HG03460 (cell line): Measurements from ENCODE around the gene ICE2.
A peak's percentile ranks its signal among the peaks of the same experiment; 100 is the strongest.

Source experiments
- ATAC-seq: cut with Tn5 transposase; IDR thresholded peaks from one replicate; pipeline ENCODE4 v1.9.1; 2021; ENCODE audit not compliant: unreplicated experiment

ICE2 gene, protein sequence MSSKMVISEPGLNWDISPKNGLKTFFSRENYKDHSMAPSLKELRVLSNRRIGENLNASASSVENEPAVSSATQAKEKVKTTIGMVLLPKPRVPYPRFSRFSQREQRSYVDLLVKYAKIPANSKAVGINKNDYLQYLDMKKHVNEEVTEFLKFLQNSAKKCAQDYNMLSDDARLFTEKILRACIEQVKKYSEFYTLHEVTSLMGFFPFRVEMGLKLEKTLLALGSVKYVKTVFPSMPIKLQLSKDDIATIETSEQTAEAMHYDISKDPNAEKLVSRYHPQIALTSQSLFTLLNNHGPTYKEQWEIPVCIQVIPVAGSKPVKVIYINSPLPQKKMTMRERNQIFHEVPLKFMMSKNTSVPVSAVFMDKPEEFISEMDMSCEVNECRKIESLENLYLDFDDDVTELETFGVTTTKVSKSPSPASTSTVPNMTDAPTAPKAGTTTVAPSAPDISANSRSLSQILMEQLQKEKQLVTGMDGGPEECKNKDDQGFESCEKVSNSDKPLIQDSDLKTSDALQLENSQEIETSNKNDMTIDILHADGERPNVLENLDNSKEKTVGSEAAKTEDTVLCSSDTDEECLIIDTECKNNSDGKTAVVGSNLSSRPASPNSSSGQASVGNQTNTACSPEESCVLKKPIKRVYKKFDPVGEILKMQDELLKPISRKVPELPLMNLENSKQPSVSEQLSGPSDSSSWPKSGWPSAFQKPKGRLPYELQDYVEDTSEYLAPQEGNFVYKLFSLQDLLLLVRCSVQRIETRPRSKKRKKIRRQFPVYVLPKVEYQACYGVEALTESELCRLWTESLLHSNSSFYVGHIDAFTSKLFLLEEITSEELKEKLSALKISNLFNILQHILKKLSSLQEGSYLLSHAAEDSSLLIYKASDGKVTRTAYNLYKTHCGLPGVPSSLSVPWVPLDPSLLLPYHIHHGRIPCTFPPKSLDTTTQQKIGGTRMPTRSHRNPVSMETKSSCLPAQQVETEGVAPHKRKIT

DNA sequence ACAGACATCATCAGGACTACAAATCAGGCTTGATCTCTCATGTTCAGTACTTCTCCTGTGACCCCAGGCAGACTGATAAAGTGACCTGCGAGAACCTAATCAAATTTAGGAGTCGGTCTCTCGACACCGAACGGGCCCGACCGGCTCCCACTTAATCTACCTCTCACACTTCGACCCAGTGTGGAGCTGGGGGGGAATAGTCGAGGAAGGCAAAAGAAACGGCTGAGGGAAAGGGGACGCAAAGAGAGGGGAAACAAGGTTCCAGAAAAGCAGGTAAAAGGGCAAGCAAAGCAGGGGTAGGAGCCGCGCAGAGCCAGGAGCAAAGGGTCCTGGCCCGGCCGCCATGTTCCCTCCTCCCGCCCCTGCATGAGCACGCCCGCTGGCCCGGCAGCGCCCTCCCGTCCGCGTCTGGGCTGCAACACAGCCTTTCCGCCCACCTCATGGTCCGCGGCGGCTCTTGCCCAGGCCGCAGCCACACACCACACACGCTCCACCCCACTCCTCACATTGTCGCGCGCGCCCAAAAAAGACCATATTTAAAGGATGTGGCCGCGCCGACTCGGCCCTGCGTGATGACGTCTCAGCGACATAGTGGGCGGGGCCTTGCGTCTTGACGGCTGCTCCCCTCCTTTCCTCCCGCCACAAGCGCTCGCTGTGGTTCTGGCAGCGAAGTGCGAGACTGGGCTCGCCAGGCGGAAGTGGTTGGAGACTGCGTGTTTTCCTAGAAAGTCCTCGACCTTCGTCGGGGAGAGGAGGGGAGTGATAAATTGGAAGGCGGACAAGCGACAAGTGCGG lies at the start of gene ICE2:
Gene ICE2 (minus strand): TSS at position 577 of the 795 bp plus-strand sequence. CDS start 1,165 bp downstream, outside the sequence.
- ATAC-seq: peak; percentile 86

DNA sequence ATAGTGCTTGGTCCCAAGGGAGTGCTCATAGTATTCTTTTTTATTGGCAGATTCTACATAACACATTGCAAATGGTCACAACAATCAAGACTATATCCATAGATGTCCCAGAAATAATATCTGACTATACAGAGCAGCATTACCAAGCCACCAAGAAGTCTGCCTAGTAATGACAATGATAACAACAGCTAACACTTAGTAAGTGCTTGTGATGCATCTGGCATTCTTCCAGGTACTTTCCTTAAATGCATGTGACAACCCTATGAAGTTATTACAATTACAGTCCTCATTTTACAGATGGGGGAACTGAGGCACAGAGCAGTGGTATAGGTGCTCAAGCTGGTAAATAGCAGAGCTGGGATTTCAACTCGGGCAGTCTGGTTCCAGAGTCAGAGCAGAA lies 49.6 kb upstream of the ICE2 start:
- ATAC-seq: no peak

- no peak for ATAC-seq
Measured at GRCh38 chr15:60527456-60527855, 48.5 kb upstream of the ICE2 start.

- ATAC-seq: no peak
Measured at GRCh38 chr15:60526127-60526616, 47.2 kb upstream of the ICE2 start.

DNA sequence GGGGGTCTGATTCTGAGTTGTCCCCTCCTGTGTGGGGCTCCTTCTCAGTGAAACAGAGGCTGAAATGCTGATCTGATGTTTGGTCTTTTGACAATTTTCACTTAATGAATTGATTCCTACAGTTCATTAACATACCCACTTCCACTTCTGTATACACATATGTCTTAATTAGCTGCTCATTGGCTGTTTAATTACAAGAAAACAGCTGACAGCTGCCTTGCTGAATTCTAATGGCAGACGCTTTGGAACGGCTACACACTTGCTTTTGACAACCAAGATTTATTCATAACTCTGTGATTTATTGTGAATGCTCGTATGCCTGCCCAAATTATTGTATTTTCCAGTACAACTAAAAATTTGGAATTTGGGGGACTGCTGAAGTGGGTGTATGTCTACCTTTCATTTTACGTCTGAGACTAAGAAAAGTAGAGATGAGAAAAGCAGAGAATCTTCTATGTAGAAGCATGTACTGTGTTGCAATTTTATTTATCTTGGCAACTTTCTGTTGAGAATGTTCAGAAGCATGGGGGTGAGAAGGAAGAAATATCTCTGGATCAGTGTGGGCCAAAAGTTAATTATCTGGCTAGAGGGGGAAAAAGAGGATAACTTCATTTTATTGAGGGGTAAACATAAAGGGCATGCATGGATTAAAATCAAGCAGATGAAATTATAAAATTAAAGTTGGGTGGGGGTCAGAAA lies 46.5 kb upstream of the ICE2 start:
- ATAC-seq: no peak

DNA sequence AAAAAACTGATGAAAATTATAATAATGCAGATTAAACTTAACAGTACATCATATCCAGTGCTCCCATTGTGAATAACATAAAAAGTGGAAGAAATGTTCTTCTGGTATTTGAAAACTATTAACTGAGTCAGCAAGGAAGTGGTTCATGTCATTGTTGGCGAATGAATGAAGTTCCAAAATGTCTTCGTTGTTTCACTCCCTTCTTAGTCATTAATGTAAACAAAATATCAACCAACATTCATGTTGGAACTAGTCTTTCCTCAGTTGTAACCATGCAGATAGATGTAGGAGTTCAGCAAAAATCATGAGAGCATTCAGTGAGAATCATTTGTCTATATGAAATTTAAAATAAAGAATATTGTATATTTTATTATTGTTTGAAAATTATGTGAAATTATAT lies 44.1 kb upstream of the ICE2 start:
- no peak for ATAC-seq

GRCh38 chr15:60520825-60521368 lies 42.0 kb upstream of the ICE2 start:
- peak; percentile 75 for ATAC-seq

DNA sequence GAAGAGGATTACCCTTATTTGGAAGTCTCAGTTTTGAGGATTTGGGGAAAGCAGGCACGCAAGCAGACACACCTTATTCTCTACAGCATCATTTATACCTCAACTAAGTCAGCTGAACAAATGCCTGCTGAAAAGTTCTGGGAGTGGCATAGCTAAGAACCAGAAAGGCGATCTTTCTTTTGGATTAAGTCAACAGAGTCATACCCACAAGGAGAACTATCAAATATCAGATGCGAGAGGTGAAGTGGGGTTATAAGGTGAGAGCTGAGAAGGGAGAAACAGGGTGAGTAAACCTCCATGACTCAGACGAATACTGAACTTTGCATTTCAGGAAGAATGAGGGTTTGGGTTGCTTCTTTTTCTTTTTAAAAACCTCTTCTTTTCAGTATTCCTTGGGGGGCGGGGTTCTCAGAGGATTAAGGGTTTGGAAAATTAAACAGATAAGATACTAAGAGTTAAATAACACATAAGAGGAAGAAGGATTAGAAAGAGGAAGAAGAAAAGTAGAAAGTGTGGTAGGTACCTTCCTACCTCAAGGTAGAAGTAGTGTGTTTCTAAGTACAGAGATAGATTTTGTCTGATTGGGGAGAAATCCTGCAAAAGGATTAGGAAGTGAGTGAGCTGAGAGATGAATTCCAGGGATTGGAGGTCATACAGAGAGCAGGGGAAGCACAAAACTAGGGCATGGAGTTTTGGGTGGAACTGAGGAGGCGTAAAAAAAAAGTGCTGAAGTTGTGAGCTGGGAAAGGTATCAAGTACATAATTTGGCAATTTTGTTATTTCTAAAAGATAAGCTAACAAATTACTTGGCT lies 41.3 kb upstream of the ICE2 start:
- no peak for ATAC-seq

- ATAC-seq: no peak
Measured at GRCh38 chr15:60519218-60519617, 40.3 kb upstream of the ICE2 start.

DNA sequence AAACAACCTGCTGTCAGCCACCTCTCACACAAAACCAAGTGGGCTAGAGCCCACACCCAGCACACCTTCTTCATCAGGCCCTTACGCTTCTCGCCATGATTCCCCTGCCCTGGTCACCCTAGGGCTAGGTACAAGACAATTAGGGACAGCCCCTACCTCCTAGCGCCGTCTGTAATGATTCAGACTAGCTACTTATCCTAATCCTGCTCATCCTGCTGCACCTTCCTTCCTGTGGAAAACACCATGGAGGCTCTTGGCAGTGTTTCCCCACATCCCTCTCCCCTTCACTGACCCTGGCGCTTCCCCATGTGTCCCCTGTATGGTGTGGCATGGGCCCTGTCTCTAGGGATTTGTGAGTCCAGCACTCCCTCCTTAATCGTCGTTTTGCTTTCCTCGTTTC lies 39.6 kb upstream of the ICE2 start:
- no peak for ATAC-seq

DNA sequence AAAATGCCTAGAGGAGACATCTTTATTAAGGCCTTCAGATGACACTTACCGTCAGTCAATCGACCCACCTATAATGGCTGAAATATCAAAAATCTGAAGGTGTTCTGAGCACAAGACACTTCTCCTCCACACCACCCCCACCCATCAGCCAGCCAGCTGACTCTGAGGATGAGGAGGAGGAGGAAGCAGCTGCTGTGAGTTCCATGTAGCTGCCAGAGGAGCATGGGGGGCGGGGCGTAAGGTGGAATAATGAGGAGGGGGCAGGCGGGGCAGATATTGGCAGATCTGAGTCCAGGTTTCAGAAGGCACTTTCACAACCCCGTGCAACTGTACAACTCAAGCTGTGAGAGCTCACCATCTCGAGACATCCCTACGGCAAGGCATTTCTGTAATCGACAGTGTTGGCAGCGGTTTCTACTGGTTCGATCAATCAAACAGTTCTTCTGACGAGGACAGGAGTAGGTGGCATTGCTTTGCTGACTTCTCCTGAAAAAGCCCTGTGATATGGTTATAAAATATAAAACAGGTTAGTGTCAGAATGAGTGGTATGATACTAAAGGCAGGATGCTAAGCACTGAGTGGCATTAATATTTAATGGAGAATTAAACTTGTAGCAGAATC lies 35.4 kb upstream of the ICE2 start:
- no peak for ATAC-seq

DNA sequence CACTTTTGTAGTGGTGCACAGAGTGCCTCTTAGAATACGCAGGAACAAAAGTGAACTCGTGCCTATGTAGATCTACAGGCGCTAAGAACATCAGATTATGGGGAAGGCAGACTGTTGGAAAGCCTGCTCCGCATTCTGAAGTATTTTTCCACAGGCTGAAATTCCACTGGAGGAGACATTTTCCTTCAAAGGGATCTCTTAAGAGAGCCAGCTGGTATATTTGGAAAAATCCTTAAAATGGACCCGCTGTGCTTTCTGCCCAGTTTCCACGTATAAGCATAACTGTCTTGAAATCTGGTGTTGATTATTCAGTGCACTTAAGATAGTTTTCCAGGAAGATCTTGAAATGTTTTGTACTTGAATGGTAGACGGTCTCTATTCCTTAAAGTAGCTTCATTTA lies 34.7 kb upstream of the ICE2 start:
- no peak for ATAC-seq

DNA sequence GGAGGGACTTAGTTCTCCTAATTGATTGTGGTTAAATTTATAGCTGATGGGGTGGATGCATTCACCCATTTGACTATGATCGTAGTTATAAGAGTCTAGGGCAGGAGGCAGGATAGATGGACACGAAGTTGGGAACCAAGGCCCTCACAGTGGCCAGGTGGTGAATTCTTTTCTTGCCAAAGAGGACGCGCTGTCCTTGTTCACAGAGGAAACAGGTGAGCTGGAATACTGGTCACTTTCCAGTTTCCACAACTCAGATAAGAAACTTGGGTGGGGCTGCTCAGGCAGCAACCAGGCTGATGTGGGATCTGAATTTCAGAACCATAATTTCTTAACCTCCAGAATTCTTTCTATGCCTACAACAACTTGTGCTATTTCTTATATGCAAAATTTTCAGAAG lies 34.0 kb upstream of the ICE2 start:
- ATAC-seq: no peak

DNA sequence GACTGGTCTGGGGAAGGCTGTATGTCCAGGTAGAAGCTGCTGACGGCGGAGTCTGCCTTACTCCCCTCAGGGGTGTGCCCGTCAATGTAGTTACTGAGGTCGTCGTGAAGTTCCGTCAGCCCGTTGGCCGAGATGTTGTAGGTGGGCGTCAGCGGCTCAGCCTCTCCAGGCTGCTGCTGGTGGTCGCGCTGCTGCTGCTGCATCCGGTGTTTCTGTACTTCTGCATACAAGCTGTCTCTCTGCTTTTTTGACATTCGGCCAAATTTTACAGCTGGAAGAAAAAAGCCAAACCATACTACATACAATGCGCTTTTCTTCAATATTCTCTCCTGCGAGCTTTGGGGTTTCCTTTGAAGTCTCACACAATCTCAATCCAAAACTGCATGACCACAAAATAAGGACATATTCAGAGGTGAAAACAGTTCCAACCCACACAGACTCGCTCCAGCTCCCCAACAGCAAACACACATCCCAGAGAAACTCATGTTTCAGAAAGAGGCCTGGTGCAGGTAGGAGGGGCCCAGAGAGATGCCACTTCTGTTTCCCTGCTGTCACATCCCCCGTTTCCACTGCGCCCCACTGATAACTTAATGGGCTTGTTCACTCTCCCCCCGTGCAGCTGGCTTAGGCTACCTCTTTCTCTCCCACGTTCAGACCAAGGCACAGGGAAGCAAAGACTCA lies 32.5 kb upstream of the ICE2 start:
- no peak for ATAC-seq

GRCh38 chr15:60510006-60510405 lies 31.1 kb upstream of the ICE2 start:
- no peak for ATAC-seq

DNA sequence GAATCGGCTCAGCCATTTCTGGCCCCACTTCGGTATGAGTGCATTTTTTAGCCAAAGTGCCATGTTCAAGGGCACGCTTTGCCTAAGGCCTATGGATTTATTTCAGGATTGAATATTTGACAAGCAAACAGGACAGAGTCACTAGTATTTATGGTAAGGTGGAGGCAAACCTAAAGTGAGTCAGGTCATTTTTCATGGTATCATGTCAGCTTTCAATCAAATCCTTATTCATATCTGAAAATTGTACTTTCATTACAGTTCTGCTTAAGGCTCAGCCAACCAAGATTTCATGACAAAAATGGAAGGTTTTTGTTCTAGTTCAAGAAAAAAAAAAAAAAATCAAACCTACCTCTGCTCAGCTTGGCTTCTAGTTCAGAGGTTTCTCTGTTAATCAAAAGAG lies 30.5 kb upstream of the ICE2 start:
- no peak for ATAC-seq

DNA sequence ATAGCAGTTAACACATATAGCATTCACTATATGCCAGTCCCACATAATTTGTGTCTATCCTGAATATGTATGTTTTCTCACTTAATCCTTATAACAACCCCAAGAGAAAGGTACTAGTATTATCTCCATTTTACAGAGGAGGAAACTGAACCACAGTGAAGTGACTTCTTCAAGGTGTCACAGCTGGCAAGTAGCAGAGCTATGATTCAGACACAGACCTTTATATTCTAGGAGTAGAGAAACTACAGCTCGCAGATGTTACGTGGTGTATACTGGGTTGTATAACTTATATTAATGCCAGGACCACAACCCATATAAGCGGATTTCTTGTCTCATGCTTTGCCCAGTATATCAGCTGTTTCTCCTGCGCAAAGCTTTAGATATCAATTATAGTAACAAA lies 29.5 kb upstream of the ICE2 start:
- ATAC-seq: no peak
